GM06990 (cell line): ENCODE data around the gene PSMD5.
"Not testable (repeated sequence)": the region's sequence is repeated elsewhere in the genome, so short reads cannot be mapped to it uniquely, and the experiment has no call there.

Experiments used
- DNase-seq: peaks from one replicate; pipeline ENCODE4 v3.0.0-alpha.2; 2011; ENCODE audit not compliant: insufficient read length; ENCODE audit errors: extremely low read depth
- H3K27me3 ChIP-seq: replicated peaks from 2 replicates; pipeline ENCODE4 v1.6.0; 2011; ENCODE audit warnings: low read length; ENCODE audit not compliant: control insufficient read depth, insufficient read depth
- H3K36me3 ChIP-seq: 2 replicates; pipeline ENCODE4 v1.5.1; 2011; ENCODE audit warnings: low read length; ENCODE audit not compliant: control insufficient read depth, insufficient read depth
- H3K4me3 ChIP-seq: replicated peaks from 2 replicates; pipeline ENCODE4 v1.5.1; 2011; ENCODE audit warnings: low read depth, mild to moderate bottlenecking, control low read depth, low read length
- TF ChIP-seq, protein P1 (sequence below): IDR thresholded peaks from 2 replicates; pipeline ENCODE4 v1.5.1; 2011; ENCODE audit warnings: low read length, control low read depth, mild to moderate bottlenecking, inconsistent platforms; ENCODE audit not compliant: insufficient read depth, poor library complexity, severe bottlenecking

PSMD5 gene

DNA sequence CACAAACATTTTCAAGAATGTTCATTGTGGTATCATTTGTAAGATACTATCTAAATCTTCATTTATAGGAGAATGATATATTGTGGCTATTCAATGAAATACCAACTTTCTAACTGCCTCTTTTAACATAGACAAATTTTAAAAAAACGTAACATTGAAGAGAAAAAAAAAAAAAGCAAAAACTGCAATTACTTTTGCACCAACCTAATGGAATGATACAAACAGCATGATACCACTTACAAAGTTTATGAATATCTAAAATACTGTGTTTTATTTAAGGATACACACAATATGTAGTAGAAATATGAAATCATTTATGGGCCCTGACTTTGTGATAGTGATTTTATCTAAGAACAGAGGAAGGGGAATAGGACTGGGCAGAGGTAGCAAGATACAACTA is 24.1 kb downstream of the PSMD5 start:
- H3K4me3 ChIP-seq = no peak overlapping the region
- peaks cover 8% of the 10 kb centered on the region for H3K36me3 ChIP-seq
- DNase-seq = no peak
- TF ChIP-seq, protein P1, sequence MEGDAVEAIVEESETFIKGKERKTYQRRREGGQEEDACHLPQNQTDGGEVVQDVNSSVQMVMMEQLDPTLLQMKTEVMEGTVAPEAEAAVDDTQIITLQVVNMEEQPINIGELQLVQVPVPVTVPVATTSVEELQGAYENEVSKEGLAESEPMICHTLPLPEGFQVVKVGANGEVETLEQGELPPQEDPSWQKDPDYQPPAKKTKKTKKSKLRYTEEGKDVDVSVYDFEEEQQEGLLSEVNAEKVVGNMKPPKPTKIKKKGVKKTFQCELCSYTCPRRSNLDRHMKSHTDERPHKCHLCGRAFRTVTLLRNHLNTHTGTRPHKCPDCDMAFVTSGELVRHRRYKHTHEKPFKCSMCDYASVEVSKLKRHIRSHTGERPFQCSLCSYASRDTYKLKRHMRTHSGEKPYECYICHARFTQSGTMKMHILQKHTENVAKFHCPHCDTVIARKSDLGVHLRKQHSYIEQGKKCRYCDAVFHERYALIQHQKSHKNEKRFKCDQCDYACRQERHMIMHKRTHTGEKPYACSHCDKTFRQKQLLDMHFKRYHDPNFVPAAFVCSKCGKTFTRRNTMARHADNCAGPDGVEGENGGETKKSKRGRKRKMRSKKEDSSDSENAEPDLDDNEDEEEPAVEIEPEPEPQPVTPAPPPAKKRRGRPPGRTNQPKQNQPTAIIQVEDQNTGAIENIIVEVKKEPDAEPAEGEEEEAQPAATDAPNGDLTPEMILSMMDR = no peak
- H3K27me3 ChIP-seq = no peaks in the 10 kb centered on the region

DNA sequence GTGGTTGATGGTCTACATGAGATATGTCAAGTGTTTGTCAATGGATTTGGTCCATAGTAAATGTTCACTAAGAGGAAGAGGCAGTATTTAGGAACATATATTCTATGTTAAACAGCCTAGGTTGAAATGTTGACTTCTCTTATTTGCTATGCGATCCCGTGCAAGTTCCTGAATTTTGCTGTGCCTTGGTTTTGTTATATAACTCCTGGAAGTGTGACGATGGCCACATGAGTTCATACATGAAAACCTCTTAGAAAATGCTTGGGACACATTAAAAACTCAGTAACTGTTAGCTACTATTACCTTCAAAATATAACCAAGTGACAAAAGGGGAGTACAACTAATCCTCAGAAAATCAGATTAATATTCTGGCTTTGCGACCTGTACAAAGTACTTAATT is 27.6 kb downstream of the PSMD5 start:
- Histone ChIP-seq H3K4me3 (no peak overlapping the region), H3K36me3 (peaks cover 3% of the 10 kb centered on the region), H3K27me3 (no peaks in the 10 kb centered on the region)
- DNase-seq = no peak
- TF ChIP-seq, protein P1 = no peak

DNA sequence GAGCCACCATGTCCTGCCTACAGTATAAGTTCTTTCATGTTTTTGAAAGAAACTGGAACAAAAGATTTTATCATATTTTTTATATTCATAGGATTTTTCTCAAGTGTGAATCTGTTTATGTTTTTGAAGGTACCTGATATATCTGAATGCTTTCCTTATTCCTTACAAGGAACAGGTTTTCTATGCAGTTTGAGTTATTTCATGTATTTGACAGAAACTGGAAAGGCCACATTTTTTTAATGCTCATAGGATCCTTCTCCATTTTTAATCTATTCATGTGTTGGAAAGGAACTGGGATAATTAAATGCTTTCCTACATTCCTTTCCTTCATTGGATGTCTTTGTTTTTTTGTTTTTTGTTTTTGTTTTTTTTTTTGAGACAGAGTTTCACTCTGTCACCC is 33.8 kb downstream of the PSMD5 start:
- Histone ChIP-seq H3K36me3 (no peaks in the 10 kb centered on the region), H3K27me3 (no peaks in the 10 kb centered on the region), H3K4me3 (no peak overlapping the region)
- DNase-seq = no peak
- TF ChIP-seq, protein P1 = no peak

DNA sequence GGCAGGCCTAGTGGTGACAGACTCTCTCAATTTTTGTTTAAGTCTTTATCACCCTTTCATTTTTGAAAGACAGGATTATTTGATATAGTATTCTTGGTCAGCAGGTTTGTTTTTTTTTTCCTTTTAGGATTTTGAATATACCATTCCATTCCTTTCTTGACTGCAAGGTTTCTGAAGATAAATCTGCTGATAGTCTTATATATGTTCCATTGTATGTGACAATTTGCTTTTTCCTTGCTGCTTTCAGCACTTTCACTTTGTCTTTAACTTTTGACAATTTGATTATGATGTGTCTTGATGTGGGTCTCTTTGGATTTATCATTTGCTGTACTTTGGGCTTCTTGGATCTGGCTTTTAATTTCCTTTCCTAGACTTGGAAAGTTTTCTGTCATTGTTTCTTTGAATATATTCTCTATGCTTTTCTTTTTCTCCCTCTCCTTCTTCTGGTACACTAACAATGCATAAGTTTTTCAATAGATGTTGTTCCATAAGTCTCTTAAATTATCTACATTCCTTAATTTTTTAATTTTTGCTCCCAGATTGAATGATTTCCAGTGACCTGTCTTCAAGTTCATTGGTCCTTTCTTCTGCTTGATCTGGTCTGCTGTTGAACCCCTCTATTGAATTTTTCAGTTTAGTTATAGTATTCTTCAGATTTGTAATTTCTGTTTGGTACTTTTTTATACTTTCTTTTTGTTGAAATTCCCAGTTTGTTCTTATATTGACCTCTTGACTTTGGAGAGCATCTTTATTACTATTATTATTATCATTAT is 34.9 kb downstream of the PSMD5 start:
- DNase-seq = no peak
- Histone ChIP-seq H3K36me3 (no peaks in the 10 kb centered on the region), H3K4me3 (no peak overlapping the region), H3K27me3 (no peaks in the 10 kb centered on the region)
- TF ChIP-seq, protein P1 = no peak

DNA sequence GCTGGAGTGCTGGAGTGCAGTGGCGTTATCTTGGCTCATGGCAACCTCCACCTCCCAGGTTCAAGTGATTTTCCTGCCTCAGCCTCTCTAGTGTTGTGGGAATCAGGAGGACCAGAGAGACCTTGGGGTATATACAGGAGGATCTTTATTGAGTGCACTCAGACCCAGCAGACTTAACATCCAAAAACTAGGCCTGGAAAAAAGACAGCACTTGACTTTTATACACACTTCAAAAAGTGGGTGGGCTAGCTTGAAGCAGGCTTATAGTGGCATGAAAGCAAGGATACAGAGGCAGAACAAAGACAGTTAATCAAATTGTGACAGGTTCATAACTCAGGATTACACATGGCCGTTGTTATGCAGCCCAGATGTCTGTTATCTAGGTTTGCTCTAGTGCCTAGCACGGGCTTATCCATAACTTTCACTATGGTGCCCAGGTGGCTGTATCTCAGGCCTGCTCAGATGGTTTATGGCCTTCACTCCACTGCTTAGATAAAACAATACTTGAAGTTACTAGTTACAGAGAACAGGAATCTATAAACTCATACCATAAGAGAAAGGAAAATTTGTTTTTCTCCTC is 37.8 kb downstream of the PSMD5 start:
- H3K27me3 ChIP-seq, H3K4me3 ChIP-seq, H3K36me3 ChIP-seq, DNase-seq: not testable (repeated sequence)

DNA sequence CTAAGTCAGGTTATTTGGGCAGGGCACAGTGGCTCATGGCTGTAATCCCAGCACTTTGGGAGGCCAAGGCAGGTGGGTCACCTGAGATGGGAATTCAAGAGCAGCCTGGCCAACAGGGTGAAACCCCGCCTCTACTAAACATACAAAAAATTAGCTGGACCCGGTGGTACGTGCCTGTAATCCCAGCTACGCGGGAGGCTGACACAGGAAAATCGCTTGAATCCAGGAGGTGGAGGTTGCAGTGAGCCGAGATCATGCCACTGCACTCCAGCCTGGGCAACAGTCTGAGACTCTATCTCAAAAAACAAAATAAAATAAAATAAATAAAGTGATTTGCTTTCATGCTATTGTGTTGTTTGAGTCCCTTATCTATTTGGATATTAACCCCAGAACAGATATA is 41.3 kb downstream of the PSMD5 start:
- Histone ChIP-seq H3K27me3 (no peaks in the 10 kb centered on the region), H3K4me3 (no peak overlapping the region), H3K36me3 (no peaks in the 10 kb centered on the region)
- no peak for DNase-seq
- TF ChIP-seq, protein P1 = no peak
